HCT116 (cell line): Measurements from ENCODE around the gene MRRF. TPM values are rescaled to one million over a fixed set of nuclear protein-coding genes. Genes with fewer than 3 reads are reported as not detected.

Source experiments
- ATAC-seq: fragments of 200-7000 bp; cut with Tn5 transposase; 2 replicates; pipeline ENCODE4 v1.9.1; 2020; ENCODE audit warnings: mild to moderate bottlenecking, moderate library complexity
- BruUV-seq: library from RNA; stranded (reverse); fragments of 400-500 nt; replicated peaks from 2 replicates; lab custom pipeline; 2021; lab: Mats Ljungman, UMichigan
- CTCF ChIA-PET: fragments of 300-600 bp; sonication (Branson Sonifier 250); formaldehyde crosslinking; loops from one replicate; lab custom pipeline; 2021; ENCODE audit warnings: antibody characterized with exemption; lab: Charles Lee
- POLR2A ChIA-PET: fragments of 300-600, 350-600 bp; sonication (Branson Sonifier 250); formaldehyde crosslinking; loops from one replicate; lab custom pipeline; 2021; ENCODE audit warnings: antibody characterized with exemption; lab: Charles Lee
- RAD21 ChIA-PET, 2 experiments: fragments of 300-600 bp; sonication (Branson Sonifier 250); formaldehyde crosslinking; loops; one replicate each; lab custom pipeline; 2023; ENCODE audit warnings: low total read pairs in 2 of 2; ENCODE audit not compliant: uncharacterized antibody in 2 of 2, unreplicated experiment in 2 of 2, low non-redundant PET in 1 of 2; lab: Charles Lee
- DNase-seq: peaks from one replicate; pipeline ENCODE4 v3.0.0-alpha.2; 2010; ENCODE audit warnings: low read depth, low spot score
- H2AFZ ChIP-seq: fragments of 200-600 bp; shearing (Covaris generic), sonication (generic); 2 replicates; pipeline ENCODE4 v1.6.1; 2017; ENCODE audit warnings: low read depth, mixed run types, mixed read lengths, antibody characterized with exemption, low read length; ENCODE audit not compliant: poor library complexity, severe bottlenecking
- H3K27ac ChIP-seq: 2 replicates; pipeline ENCODE4 v1.5.1; 2012; ENCODE audit warnings: low read depth, low read length
- H3K27me3 ChIP-seq: fragments of 200-600 bp; sonication (generic); 2 replicates; pipeline ENCODE4 v1.6.1; 2016; ENCODE audit warnings: mixed run types, low read length, mixed read lengths; ENCODE audit not compliant: insufficient read depth
- H3K36me3 ChIP-seq, 2 experiments: fragments of 200-500 bp in 1 of 2; fragments of 200-600 bp in 1 of 2; sonication (Bioruptor generic) in 1 of 2; sonication (generic) in 1 of 2; 2 replicates each; pipeline versions ENCODE4 v1.5.1 to v1.6.1; 2014 to 2016; ENCODE audit warnings: low read length in 2 of 2, inconsistent platforms in 1 of 2, mixed read lengths in 1 of 2, mixed run types in 1 of 2; ENCODE audit not compliant: insufficient read depth in 2 of 2, control insufficient read depth in 1 of 2
- H3K4me1 ChIP-seq, 2 experiments: fragments of 200-600 bp in 1 of 2; sonication (generic) in 1 of 2; 2 replicates each; pipeline versions ENCODE4 v1.5.1 to v1.6.1; 2012 to 2017; ENCODE audit warnings: low read length in 2 of 2, inconsistent platforms in 1 of 2, mild to moderate bottlenecking in 1 of 2, mixed read lengths in 1 of 2, mixed run types in 1 of 2, moderate library complexity in 1 of 2; ENCODE audit not compliant: insufficient read depth in 2 of 2, control insufficient read depth in 1 of 2
- H3K4me2 ChIP-seq: fragments of 200-600 bp; sonication (generic); 2 replicates; pipeline ENCODE4 v1.6.1; 2017; ENCODE audit warnings: mixed run types, low read length, mixed read lengths
- H3K4me3 ChIP-seq, 2 experiments: fragments of 200-600 bp in 1 of 2; sonication (generic) in 1 of 2; replicated peaks in 1 of 2; 2 replicates each; pipeline ENCODE4 v1.5.1; 2011 to 2016; ENCODE audit warnings: low read length in 2 of 2, control low read depth in 1 of 2, low read depth in 1 of 2, mild to moderate bottlenecking in 1 of 2, mixed read lengths in 1 of 2, mixed run types in 1 of 2
- H3K79me2 ChIP-seq: fragments of 200-600 bp; sonication (generic); 2 replicates; pipeline ENCODE4 v1.6.1; 2017; ENCODE audit warnings: mild to moderate bottlenecking, mixed run types, low read length, moderate library complexity, mixed read lengths; ENCODE audit not compliant: insufficient read depth
- H3K9ac ChIP-seq: fragments of 200-600 bp; sonication (generic); 2 replicates; pipeline ENCODE4 v1.6.1; 2016; ENCODE audit warnings: low read length, mixed read lengths
- H3K9me2 ChIP-seq: fragments of 200-600 bp; sonication (generic), shearing (Covaris generic); 2 replicates; pipeline ENCODE4 v1.6.1; 2017; ENCODE audit warnings: mixed run types, mild to moderate bottlenecking, moderate library complexity; ENCODE audit not compliant: insufficient read depth
- H3K9me3 ChIP-seq, 2 experiments: fragments of 200-500 bp in 1 of 2; fragments of 200-600 bp in 1 of 2; sonication (Bioruptor generic) in 1 of 2; sonication (generic) in 1 of 2; 2 replicates each; pipeline ENCODE4 v1.6.1; 2014 to 2017; ENCODE audit warnings: low read length in 2 of 2, mixed read lengths in 2 of 2, inconsistent platforms in 1 of 2, low read depth in 1 of 2, mild to moderate bottlenecking in 1 of 2, mixed run types in 1 of 2, moderate library complexity in 1 of 2; ENCODE audit not compliant: control insufficient read depth in 1 of 2, insufficient read depth in 1 of 2
- H4K20me1 ChIP-seq: fragments of 200-600 bp; sonication (generic), shearing (Covaris generic); 2 replicates; pipeline ENCODE4 v1.6.1; 2017; ENCODE audit warnings: mixed run types, mild to moderate bottlenecking, moderate library complexity; ENCODE audit not compliant: insufficient read depth
- CEBPB ChIP-seq: IDR thresholded peaks from 2 replicates; pipeline ENCODE4 v1.6.1; 2012; ENCODE audit warnings: low read depth
- EGR1 ChIP-seq: IDR thresholded peaks from 2 replicates; pipeline ENCODE4 v1.6.1; 2012; ENCODE audit warnings: low read depth
- ELF1 ChIP-seq: IDR thresholded peaks from 2 replicates; pipeline ENCODE4 v1.6.1; 2012; ENCODE audit warnings: low read depth, borderline replicate concordance
- EZH2phosphoT487 ChIP-seq: fragments of 200-600 bp; IDR thresholded peaks from 2 replicates; pipeline ENCODE4 v1.6.1; 2018; ENCODE audit warnings: antibody characterized with exemption, borderline replicate concordance
- POLR2A ChIP-seq: IDR thresholded peaks from 2 replicates; pipeline ENCODE4 v1.7.0; 2011; ENCODE audit warnings: borderline replicate concordance; ENCODE audit not compliant: insufficient read depth, insufficient read length; ENCODE audit errors: extremely low read depth
- POLR2AphosphoS5 ChIP-seq: IDR thresholded peaks from 2 replicates; pipeline ENCODE4 v1.6.1; 2011; ENCODE audit warnings: mild to moderate bottlenecking, low read depth, low read length, moderate library complexity
- RAD21 ChIP-seq: IDR thresholded peaks from 2 replicates; pipeline ENCODE4 v1.6.1; 2012; ENCODE audit warnings: low read depth, mild to moderate bottlenecking
- SIN3A ChIP-seq: IDR thresholded peaks from 2 replicates; pipeline ENCODE4 v1.6.1; 2012; ENCODE audit warnings: low read depth
- TCF7L2 ChIP-seq: IDR thresholded peaks from 2 replicates; pipeline ENCODE4 v1.7.0; 2011; ENCODE audit warnings: borderline replicate concordance, inconsistent platforms; ENCODE audit not compliant: insufficient read depth, insufficient read length; ENCODE audit errors: extremely low read depth
- YY1 ChIP-seq: IDR thresholded peaks from 2 replicates; pipeline ENCODE4 v1.6.1; 2011; ENCODE audit warnings: low read length, low read depth, moderate library complexity, mild to moderate bottlenecking; ENCODE audit not compliant: insufficient replicate concordance; ENCODE audit errors: extremely low read depth
- ZNF274 ChIP-seq: fragments of 200-500 bp; sonication (Bioruptor generic); IDR thresholded peaks from 2 replicates; pipeline ENCODE4 v1.6.1; 2014; ENCODE audit warnings: mild to moderate bottlenecking, low read depth, low read length, inconsistent platforms
- intact Hi-C: fragments of 100-400 bp; cut with micrococcal nuclease; formaldehyde crosslinking; loops from 2 replicates; pipeline ENCODE4 v1.10.0; 2022
- total RNA-seq: library from RNA; stranded (reverse); gene quantifications from one replicate; pipeline ENCODE4 v1.2.1, GENCODE V29; 2021; ENCODE audit not compliant: unreplicated experiment

Gene MRRF
- total RNA-seq, 1 experiment from 2014 or later = 88.6 TPM

- H3K4me1 ChIP-seq = peaks cover 3 to 23% of the 10 kb centered on the region in 2 experiments; a peak in 3 of 4 replicates
- TF ChIP-seq POLR2AphosphoS5 (no peak), SIN3A (no peak), TCF7L2 (no peak), EZH2phosphoT487 (no peak), CEBPB (no peak), POLR2A (no peak), YY1 (no peak), RAD21 (no peak), ZNF274 (no peak), ELF1 (no peak), EGR1 (no peak)
- TF ChIP-seq, all 23 proteins: peak for 0
- Histone ChIP-seq H3K27ac (no peak overlapping the region), H2AFZ (no peak overlapping the region), H3K9ac (no peak overlapping the region), H3K4me3 (no peak overlapping the region), H3K9me3 (no peaks in the 10 kb centered on the region), H3K36me3 (no peaks in the 10 kb centered on the region), H4K20me1 (no peaks in the 10 kb centered on the region), H3K27me3 (no peaks in the 10 kb centered on the region), H3K79me2 (no peaks in the 10 kb centered on the region), H3K9me2 (no peaks in the 10 kb centered on the region), H3K4me2 (no peak overlapping the region)
- intact Hi-C loops = no loop called here
- DNase-seq (no peak), ATAC-seq (no peak)
- RAD21 ChIA-PET = no interaction called here
- CTCF ChIA-PET = no interaction called here
- no TSS peak for BruUV-seq
- POLR2A ChIA-PET = no interaction called here
Observed at GRCh38 chr9:122217640-122218039, 47.0 kb upstream of the MRRF start.
